OCI-LY7 (cell line): ENCODE data around the gene CTNNA2. TPM values are rescaled to one million over a fixed set of nuclear protein-coding genes. Genes with fewer than 3 reads are reported as not detected.

Source experiments
- BruUV-seq: library from RNA; stranded (reverse); fragments of 400-500 nt; replicated peaks from 2 replicates; lab custom pipeline; 2021; lab: Mats Ljungman, UMichigan
- CTCF ChIA-PET: fragments of 300-600 bp; sonication (Branson Sonifier 250); formaldehyde crosslinking; loops from one replicate; lab custom pipeline; 2022; ENCODE audit warnings: antibody characterized with exemption; ENCODE audit not compliant: unreplicated experiment; lab: Charles Lee
- POLR2A ChIA-PET: fragments of 300-600 bp; sonication (Branson Sonifier 250); formaldehyde crosslinking; loops from one replicate; lab custom pipeline; 2022; ENCODE audit warnings: antibody characterized with exemption; lab: Charles Lee
- DNase-seq: peaks from one replicate; pipeline ENCODE4 v3.0.0-alpha.2; 2015; ENCODE audit warnings: low spot score
- H2AFZ ChIP-seq: fragments of 200-600 bp; sonication (generic), shearing (Covaris generic); 2 replicates; pipeline ENCODE4 v1.6.1; 2014; ENCODE audit warnings: mild to moderate bottlenecking, antibody characterized with exemption, low read length, moderate library complexity
- H3K27ac ChIP-seq: fragments of 200-600 bp; sonication (generic); 2 replicates; pipeline ENCODE4 v1.5.1; 2014; ENCODE audit warnings: mixed run types, low read depth, mild to moderate bottlenecking, moderate library complexity, low read length, inconsistent platforms; ENCODE audit not compliant: poor library complexity, severe bottlenecking
- H3K36me3 ChIP-seq: fragments of 200-600 bp; sonication (generic); 2 replicates; pipeline ENCODE4 v1.6.1; 2014; ENCODE audit warnings: mild to moderate bottlenecking, antibody characterized with exemption, low read length, moderate library complexity, mixed read lengths; ENCODE audit not compliant: insufficient read depth
- H3K4me1 ChIP-seq: fragments of 200-600 bp; sonication (generic); 2 replicates; pipeline ENCODE4 v1.5.1; 2014; ENCODE audit warnings: mild to moderate bottlenecking, low read length; ENCODE audit not compliant: insufficient read depth, poor library complexity, severe bottlenecking
- H3K4me2 ChIP-seq: fragments of 200-600 bp; sonication (generic); 2 replicates; pipeline ENCODE4 v1.6.1; 2014; ENCODE audit warnings: mild to moderate bottlenecking, low read length
- H3K4me3 ChIP-seq: fragments of 200-600 bp; sonication (generic); 2 replicates; pipeline ENCODE4 v1.5.1; 2014; ENCODE audit warnings: mild to moderate bottlenecking, low read depth, low read length; ENCODE audit not compliant: poor library complexity, severe bottlenecking
- H3K79me2 ChIP-seq: fragments of 200-600 bp; sonication (generic); 2 replicates; pipeline ENCODE4 v1.6.1; 2016; ENCODE audit warnings: low read depth, mild to moderate bottlenecking, low read length, moderate library complexity, mixed read lengths; ENCODE audit not compliant: insufficient read depth
- H3K9me2 ChIP-seq: fragments of 200-600 bp; sonication (generic); 2 replicates; pipeline ENCODE4 v1.6.1; 2016; ENCODE audit warnings: mild to moderate bottlenecking, low read length, mixed read lengths; ENCODE audit not compliant: insufficient read depth
- H3K9me3 ChIP-seq: fragments of 200-600 bp; sonication (generic); 2 replicates; pipeline ENCODE4 v1.6.1; 2014; ENCODE audit warnings: mild to moderate bottlenecking, mixed run types, low read length, mixed read lengths
- H4K20me1 ChIP-seq: fragments of 200-600 bp; sonication (generic); 2 replicates; pipeline ENCODE4 v1.6.1; 2014; ENCODE audit warnings: mild to moderate bottlenecking, antibody characterized with exemption, low read length, moderate library complexity, mixed read lengths; ENCODE audit not compliant: insufficient read depth
- EZH2phosphoT487 ChIP-seq: fragments of 200-600 bp; sonication (generic); IDR thresholded peaks from 2 replicates; pipeline ENCODE4 v1.6.1; 2018; ENCODE audit warnings: low read depth, borderline replicate concordance, mild to moderate bottlenecking, mixed run types, antibody characterized with exemption, low read length, moderate library complexity, mixed read lengths
- intact Hi-C: fragments of 100-400 bp; cut with micrococcal nuclease; formaldehyde crosslinking; loops from one replicate; pipeline ENCODE4 v1.10.0; 2022; ENCODE audit not compliant: unreplicated experiment
- total RNA-seq, 2 experiments: library from RNA; depleted of rRNA in 1 of 2; stranded (reverse); fragments of >200 nt in 1 of 2; shearing (Covaris generic) in 1 of 2; gene quantifications; 2 replicates each; pipeline ENCODE4 v1.2.3, GENCODE V29; 2014 to 2022
- TF ChIP-seq, protein P1 (sequence below): fragments of 200-600 bp; sonication (generic); conservative IDR thresholded peaks from 2 replicates; pipeline ENCODE4 v1.5.1; 2014; ENCODE audit warnings: mild to moderate bottlenecking, antibody characterized with exemption, low read length, moderate library complexity, mixed read lengths

Gene CTNNA2
- total RNA-seq, 2 experiments from 2014 or later = 0.19 to 2.7 TPM

DNA sequence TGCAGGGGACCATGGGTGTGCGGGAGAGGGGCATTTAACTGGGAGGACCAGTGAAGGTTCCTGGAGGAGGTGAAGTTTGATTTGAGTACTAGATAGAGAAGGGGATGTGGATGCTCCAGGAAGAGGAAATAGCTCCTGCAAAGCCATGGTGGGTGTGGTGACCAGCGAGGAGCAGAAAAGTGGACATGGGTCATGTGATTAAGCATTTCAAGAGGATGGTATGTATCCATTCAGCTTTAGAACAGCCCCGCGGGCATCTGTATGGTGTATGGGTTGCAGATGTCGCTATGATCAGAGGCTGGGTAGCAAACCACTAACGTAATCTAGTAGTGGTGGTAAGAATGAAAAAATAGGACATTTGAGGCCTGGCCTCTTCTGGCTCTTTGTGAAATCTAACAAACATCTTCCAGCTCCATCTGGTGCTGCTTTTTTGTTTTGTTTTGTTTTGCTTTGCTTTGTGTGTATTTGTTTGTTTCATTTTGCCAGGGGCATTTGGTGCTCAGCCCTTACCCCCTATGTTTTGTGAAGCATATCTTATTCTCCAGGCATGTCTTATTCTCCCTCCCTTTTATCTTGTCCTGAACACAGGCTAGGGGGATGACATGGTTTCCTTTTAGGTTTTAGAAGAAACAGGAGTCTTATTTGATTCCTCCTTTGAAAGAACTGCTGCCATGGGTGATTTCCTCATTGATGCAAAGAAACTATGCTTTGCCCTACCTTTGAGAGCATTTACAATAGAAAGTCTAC, 565.6 kb downstream of the CTNNA2 start:
- ChIA-PET POLR2A (no interaction called here), CTCF (no interaction called here)
- no peak overlapping the region for H3K27ac ChIP-seq
- H3K9me2 ChIP-seq = no peaks in the 10 kb centered on the region
- TF ChIP-seq, protein P1, sequence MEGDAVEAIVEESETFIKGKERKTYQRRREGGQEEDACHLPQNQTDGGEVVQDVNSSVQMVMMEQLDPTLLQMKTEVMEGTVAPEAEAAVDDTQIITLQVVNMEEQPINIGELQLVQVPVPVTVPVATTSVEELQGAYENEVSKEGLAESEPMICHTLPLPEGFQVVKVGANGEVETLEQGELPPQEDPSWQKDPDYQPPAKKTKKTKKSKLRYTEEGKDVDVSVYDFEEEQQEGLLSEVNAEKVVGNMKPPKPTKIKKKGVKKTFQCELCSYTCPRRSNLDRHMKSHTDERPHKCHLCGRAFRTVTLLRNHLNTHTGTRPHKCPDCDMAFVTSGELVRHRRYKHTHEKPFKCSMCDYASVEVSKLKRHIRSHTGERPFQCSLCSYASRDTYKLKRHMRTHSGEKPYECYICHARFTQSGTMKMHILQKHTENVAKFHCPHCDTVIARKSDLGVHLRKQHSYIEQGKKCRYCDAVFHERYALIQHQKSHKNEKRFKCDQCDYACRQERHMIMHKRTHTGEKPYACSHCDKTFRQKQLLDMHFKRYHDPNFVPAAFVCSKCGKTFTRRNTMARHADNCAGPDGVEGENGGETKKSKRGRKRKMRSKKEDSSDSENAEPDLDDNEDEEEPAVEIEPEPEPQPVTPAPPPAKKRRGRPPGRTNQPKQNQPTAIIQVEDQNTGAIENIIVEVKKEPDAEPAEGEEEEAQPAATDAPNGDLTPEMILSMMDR = no peak
- no peak for TF ChIP-seq EZH2phosphoT487
- BruUV-seq = no TSS peak
- no peaks in the 10 kb centered on the region for H3K79me2 ChIP-seq
- no peak for DNase-seq
- H3K36me3 ChIP-seq = no peaks in the 10 kb centered on the region
- H3K4me2 ChIP-seq = no peak overlapping the region
- no peaks in the 10 kb centered on the region for H3K9me3 ChIP-seq
- H2AFZ ChIP-seq = no peak overlapping the region
- H3K4me1 ChIP-seq = no peaks in the 10 kb centered on the region
- intact Hi-C loops = loop anchor here (10.0 kb wide), 1 partner anchor 156 kb away; no protein-coding TSS in a partner anchor
- no peak overlapping the region for H3K4me3 ChIP-seq
- H4K20me1 ChIP-seq = no peaks in the 10 kb centered on the region

DNA sequence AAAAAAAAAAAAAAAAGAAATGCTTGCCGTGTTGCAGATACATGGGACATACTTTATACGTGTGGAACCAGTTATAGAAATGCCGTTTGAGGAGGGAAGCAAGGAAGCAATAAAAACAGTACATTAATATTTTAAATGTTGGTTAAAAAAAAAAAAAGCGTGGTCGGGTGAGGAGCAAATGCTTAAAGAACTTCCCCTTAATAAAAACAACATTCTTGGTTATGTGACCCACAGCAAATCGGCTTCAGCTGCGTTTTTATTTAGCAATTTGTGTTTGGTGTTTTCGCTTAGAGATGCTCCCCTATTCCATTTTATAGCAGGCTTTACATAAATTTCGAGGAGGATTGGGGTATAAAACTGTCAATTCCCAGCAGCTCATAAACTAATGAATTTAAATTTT, 568.1 kb downstream of the CTNNA2 start:
- TF ChIP-seq, protein P1 = no peak
- no peak for TF ChIP-seq EZH2phosphoT487
- CTCF ChIA-PET = no interaction called here
- Histone ChIP-seq H4K20me1 (no peaks in the 10 kb centered on the region), H3K4me3 (no peak overlapping the region), H3K36me3 (no peaks in the 10 kb centered on the region), H2AFZ (no peak overlapping the region), H3K9me3 (no peaks in the 10 kb centered on the region), H3K9me2 (no peaks in the 10 kb centered on the region), H3K4me1 (no peaks in the 10 kb centered on the region), H3K79me2 (no peaks in the 10 kb centered on the region), H3K4me2 (no peak overlapping the region), H3K27ac (no peak overlapping the region)
- POLR2A ChIA-PET = interaction anchor here (0.6 to 0.7 kb wide), 2 partner anchors 72 to 160 kb away, joined by 5 to 6 read pairs; no protein-coding TSS in a partner anchor
- intact Hi-C loops = no loop called here
- DNase-seq = no peak
- no TSS peak for BruUV-seq

DNA sequence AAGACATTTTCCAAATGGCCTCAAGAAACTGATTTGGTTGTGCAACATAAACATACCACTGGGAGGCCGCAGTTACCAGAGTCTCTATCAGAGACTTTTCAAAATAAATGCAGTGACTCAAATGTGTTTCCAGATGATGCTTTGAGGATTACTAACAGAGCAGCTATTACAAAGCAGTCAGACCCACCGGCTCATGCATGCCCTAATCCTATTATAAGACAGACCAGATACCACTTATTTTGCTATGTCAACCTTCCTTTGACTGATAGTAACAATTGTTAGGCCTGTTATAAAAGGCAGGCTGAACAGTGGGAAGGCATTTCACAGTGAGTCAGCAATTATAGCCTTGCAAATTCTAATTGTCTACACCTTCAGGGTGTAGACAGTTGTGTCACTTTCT, 574.0 kb downstream of the CTNNA2 start:
- BruUV-seq = no TSS peak
- no peak for DNase-seq
- Histone ChIP-seq H4K20me1 (no peaks in the 10 kb centered on the region), H3K36me3 (no peaks in the 10 kb centered on the region), H3K4me3 (no peak overlapping the region), H3K9me3 (no peaks in the 10 kb centered on the region), H3K79me2 (no peaks in the 10 kb centered on the region), H3K27ac (no peak overlapping the region), H3K4me2 (no peak overlapping the region), H3K9me2 (no peaks in the 10 kb centered on the region), H3K4me1 (no peaks in the 10 kb centered on the region), H2AFZ (no peak overlapping the region)
- CTCF ChIA-PET = no interaction called here
- POLR2A ChIA-PET = no interaction called here
- TF ChIP-seq, protein P1 = no peak
- no peak for TF ChIP-seq EZH2phosphoT487
- intact Hi-C loops = no loop called here
